HG02885 (cell line): ENCODE results near the gene ATG13.
"Not testable (repeated sequence)": the region's sequence is repeated elsewhere in the genome, so short reads cannot be mapped to it uniquely, and the experiment has no call there.

Experiments used
- ATAC-seq: cut with Tn5 transposase; IDR thresholded peaks from one replicate; pipeline ENCODE4 v1.9.1; 2021; ENCODE audit warnings: mild to moderate bottlenecking; ENCODE audit not compliant: unreplicated experiment, poor library complexity

Gene ATG13

DNA sequence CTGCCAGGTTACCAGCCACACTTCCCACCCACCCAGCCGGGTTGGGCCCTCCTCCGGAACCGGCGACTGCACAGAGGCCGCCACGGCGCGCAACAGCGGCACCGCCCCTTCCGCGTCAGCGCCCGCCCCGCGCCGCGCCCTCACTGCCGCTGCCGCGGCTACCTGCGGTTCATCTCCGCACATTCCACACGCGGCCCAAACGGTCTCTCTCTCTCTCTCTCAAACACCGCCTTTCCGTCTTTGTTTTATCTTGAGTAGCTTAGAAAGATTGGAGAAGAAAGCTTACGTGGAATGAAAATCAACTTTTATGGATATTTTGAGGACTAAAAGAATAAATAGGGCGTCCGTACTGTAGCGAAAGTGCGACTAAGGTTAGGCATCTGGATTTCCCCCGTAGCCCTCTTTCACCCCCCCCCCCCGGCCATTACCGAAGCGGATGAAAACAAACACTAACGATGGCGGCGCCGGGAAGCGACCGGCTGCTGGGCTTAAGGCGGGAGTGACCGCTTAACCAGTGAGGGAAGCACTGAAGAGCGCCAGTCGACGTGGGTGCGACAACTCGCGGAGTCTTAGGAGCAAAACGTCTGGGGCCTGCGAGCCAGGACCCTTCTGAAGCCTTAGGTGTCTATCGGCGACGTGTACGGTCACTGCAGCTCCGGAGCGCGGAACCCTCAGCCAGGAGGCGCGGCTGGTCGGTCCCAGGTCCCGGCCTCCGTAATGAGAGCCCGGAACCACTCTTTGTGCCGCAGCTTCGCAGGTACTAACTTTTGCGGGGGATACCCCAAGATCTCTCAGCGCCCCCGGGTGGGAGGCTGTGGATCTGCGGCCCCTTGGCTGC is at the start of gene ATG13, which contains the start of gene HARBI1:
Gene ATG13, plus strand, starts transcription at position 420 of the 838 bp plus-strand sequence. CDS start 26,739 bp downstream, outside the sequence.
Gene HARBI1, minus strand, starts transcription at position 94 of the 838 bp plus-strand sequence. CDS start 990 bp downstream, outside the sequence.
- ATAC-seq = peak; percentile 97

DNA sequence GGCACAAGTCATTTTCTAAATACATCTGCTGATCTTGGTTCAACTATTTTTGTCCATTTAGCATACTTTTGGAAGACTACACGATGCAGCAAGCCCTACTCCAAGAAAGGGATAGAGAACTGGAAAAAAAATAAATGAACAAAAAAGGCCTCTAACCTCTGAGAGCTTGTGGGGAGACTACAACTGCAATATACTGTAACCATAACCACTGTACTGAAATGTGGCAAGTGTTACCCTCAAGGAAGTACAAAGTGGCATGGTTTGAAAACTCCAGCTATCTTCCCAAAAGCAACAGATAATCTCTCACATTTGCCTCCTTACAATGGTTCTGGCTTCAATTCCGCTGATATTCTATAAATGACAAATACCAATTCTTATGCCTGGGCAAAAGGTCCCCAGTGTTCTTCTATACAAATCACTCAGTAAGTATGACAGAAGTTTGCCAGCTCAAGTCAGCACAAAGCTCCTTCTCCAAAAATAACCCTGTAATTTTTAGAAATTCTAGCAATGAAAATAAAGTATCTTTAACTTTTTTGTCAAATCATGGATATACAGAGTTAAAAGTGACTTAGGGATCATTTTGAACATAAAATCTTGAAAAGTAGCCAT is 46.5 kb upstream of the ATG13 start:
- no peak for ATAC-seq

GRCh38 chr11:46574656-46575055 is 42.7 kb upstream of the ATG13 start:
- ATAC-seq = no peak

DNA sequence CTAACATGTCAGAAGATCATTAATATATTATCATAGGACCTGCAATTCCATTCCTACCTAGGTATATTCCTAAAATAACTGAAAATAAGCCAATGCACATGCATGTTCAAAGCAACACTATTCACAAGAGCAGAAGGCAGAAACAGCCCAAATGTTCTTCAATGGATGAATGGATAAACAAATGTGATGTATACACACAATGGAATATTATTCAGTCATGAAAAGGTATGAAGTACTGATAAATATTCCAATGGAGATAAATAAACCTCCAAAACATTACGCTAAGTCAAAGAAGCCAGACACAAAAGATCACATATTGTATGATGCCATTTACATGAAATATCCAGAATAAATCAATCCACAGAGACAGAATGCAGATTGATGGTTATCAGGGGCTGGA is 40.3 kb upstream of the ATG13 start:
- no peak for ATAC-seq

DNA sequence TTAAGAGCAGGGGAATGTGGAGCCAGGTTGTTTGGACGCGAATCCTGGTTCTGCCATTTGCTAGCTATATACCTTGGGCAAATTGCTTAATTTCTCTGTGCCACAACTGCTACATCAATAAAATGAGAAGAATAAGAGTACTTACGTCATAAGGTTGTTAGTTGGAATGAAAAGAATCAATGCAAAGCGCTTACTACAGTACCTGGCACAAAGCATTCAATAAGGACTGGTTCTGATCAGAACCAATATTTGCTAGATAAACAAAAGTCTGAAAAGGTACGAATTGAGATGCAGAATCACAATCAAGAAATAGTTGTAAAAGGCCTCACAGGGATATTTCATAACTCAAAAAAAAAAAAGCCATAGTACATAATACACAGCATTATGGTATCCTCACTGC is 34.8 kb upstream of the ATG13 start:
- no peak for ATAC-seq

DNA sequence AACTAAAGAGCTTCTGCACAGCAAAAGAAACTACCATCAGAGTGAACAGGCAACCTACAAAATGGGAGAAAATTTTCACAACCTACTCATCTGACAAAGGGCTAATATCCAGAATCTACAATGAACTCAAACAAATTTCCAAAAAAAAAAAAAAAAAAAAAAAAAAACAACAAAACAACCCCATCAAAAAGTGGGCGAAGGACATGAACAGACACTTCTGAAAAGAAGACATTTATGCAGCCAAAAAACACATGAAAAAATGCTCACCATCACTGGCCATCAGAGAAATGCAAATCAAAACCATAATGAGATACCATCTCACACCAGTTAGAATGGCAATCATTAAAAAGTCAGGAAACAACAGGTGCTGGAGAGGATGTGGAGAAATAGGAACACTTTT is 33.8 kb upstream of the ATG13 start:
- ATAC-seq = not testable (repeated sequence)

DNA sequence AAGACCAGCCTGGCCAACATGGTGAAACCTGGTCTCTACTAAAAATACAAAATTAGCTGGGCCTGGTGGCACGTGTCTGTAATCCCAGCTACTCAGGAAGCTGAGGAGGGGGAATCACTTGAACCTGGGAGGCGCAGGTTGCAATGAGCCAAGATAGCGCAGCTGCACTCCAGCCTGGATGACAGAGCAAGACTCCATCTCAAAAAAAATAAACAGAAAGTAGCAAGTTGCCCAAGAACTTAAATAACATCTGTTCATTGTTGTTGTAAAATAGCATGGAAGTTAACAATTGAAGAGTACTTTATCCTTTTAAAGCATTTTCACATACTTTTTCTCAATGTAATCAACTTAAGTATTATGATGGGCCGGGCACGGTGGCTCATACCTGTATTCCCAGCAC is 29.2 kb upstream of the ATG13 start:
- ATAC-seq = no peak

GRCh38 chr11:46588915-46589314 is 28.4 kb upstream of the ATG13 start:
- no peak for ATAC-seq

DNA sequence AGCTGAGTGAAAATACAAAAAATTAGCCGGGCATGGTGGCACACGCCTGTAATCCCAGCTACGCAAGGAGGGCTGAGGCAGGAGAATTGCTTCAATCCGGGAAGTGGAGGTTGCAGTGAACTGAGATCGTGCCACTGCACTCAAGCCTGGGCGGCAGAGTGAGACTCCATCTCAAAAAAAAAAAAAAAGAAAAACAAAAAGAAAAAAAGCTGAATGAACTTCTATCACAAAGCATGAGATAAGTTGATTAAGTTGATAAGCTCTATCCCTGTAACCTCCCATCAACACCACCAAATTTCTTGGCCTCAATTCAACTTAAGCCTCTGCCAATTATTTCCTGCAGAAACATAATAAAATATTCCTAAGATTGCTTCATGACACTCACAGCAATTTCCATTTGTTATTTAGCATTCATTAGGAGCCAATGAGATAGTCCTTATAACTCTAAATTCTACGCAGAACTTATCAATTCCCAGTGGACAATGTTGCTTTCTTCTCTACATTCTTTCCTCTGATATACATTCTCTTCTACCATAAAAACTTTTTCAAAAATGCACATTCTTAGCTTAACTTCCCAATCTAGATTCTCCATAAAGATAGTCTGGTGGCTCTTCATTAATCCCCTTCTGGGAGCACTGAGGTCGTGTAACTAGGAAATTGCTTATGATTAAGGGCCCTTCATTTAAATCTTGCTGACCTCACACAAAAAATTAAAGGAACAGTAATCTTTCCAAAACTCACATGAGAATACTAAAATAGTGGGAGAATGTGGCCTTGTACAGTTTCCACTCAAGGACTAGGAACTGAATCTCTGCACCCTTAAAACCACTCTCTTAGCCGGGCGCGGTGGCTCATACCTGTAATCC is 26.4 kb upstream of the ATG13 start:
- no peak for ATAC-seq

GRCh38 chr11:46593550-46594373 is 23.6 kb upstream of the ATG13 start, which contains the start of gene AMBRA1:
Gene AMBRA1 (minus strand): TSS chr11:46594023. CDS start chr11:46548380, 45,643 bp downstream.
- ATAC-seq = peak; percentile 83

- no peak for ATAC-seq
Observed at GRCh38 chr11:46594374-46594700, 23.0 kb upstream of the ATG13 start.

- ATAC-seq = no peak
Observed at GRCh38 chr11:46594785-46595184, 22.6 kb upstream of the ATG13 start.

- no peak for ATAC-seq
Observed at GRCh38 chr11:46597155-46597554, 20.2 kb upstream of the ATG13 start.

- no peak for ATAC-seq
Observed at GRCh38 chr11:46597609-46598219, 19.6 kb upstream of the ATG13 start.

DNA sequence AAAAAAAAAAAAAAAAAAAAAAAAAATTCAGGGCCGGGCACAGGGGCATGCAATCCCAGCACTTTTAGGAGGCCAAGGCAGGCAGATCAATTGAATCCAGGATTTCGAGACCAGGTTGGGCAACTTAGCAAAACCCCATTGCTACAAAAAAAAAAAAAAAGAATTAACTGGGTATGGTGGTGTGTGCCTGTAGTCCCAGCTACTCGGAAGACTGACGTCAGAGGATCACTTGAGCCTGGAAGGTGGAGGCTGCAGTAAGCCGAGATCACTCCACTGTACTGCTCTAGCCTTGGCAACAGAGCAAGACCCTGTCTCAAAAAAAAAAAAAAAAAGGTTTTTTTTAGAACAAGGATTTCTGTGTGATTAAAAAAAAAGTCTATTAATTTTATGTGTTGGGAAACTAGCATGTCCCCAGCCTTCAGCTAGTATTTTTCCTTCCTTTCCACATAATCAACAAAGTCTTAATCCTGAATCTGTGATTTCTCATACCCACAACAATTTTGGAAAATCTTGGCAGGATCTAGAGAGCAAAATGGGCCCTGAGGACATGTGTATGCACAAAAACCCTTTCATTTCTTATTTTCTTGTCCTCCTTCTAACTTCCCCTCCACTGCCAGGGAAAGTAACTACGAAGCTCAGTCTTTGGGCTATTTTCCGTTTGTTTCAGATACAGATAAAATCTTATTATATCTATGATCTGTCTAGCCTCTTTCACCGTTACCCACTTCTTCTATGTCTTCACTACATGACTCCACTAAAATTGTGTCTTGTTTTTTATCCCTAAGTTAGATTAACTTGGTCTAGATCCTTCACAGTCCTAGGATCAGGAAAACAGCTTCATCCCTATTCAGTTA is 17.8 kb upstream of the ATG13 start:
- no peak for ATAC-seq

DNA sequence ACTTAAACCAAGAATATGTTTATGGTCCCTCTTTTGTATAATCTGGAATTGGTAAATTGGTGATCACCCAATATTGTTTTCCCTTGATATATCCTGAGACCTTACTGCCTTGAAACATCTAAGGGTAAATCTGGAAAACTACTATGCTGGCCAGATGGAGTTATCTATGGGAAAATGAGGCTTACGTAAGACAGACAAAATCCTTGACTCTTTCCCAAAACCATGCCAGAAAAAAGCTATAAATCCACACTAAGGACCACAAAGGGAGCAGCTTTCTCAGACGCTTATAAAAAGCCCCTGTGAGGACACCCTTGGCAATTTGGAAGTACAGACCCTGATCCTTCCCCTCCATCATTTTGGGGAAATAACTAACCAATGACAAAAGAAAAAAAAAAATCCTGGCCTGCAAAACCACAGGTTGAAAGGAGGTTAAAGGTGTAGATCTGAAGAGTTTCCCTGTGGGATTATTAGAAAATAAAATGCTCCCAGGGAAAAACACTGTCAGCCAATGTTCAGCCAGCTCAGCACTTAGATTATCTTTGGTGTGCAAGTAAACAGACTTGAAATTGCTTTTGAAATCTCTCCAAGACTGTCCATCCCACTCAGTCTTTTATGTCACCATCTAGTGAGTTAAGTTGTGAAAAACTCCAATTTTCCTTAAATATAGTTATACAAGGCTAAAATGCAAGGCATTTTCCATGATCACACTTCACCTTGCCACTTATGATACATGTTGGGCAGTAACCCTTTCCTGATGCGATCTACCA is 17.0 kb upstream of the ATG13 start:
- ATAC-seq = no peak

DNA sequence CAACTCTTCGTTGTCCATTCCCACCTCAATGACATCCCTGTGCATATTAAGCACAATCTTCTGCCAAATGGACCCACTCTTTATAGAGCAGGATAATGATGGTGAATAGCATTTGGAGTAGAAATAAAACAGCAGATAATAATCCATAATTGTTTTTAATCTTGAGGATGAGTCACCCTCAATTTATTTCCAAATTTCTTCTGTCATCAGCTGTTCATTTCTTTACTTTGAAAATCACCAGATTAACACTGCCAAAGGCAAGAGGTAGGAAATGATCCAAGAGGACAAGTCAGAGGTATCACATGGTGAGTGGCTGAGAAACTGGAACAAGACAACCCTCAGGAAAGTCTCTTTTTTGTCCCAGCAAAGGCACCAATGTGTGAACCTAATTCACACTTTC is 16.2 kb upstream of the ATG13 start:
- ATAC-seq = no peak
